B cell (primary cell): ENCODE measurements around the gene THRAP3.

ENCODE experiments used
- CTCF ChIP-seq: fragments of 200-600 bp; IDR thresholded peaks from one replicate; pipeline ENCODE4 v1.8.0; 2022; ENCODE audit warnings: antibody characterized with exemption, mild to moderate bottlenecking
- EZH2 ChIP-seq: IDR thresholded peaks from 2 replicates; pipeline ENCODE4 v1.6.1; 2012; ENCODE audit warnings: borderline replicate concordance, low read depth, mild to moderate bottlenecking, moderate library complexity, low read length; ENCODE audit not compliant: insufficient read depth, poor library complexity, severe bottlenecking

- TF ChIP-seq CTCF (no peak), EZH2 (no peak)
These were observed 48.8 kb upstream of the THRAP3 start for GRCh38 chr1:36175137-36176095.
